ENCODE results near the gene SH3RF1.
A peak's percentile ranks its signal among the peaks of the same experiment; 100 is the strongest.
"Not testable (repeated sequence)": the region's sequence is repeated elsewhere in the genome, so short reads cannot be mapped to it uniquely, and the experiment has no call there.

SH3RF1 gene

GRCh38 chr4:169200361-169201030 lies 70.3 kb downstream of the SH3RF1 start:
- DNase-seq: no peak

DNA sequence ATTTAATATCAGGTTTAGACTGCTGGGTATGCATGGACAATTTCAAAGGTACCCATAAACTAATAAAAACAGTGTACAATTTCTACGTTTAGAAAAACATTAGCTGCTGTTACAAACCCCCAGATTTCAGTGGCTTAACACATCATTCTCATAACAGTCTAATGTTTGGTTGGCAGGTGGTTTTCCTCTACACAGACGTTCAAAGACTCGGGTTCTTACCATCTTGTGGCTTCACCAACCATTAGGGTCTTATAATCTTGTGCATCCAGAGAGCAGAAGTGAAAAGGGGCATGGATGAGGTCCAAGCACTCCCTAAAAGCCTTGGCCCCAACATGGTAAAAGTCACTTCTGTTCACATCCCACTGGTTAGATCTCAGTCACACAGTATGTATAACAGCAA lies 71.6 kb downstream of the SH3RF1 start:
- no peak for DNase-seq

- DNase-seq: no peak
Measured at GRCh38 chr4:169198167-169198566, 72.6 kb downstream of the SH3RF1 start.

- DNase-seq: not testable (repeated sequence)
Measured at GRCh38 chr4:169197206-169197605, 73.5 kb downstream of the SH3RF1 start.

DNA sequence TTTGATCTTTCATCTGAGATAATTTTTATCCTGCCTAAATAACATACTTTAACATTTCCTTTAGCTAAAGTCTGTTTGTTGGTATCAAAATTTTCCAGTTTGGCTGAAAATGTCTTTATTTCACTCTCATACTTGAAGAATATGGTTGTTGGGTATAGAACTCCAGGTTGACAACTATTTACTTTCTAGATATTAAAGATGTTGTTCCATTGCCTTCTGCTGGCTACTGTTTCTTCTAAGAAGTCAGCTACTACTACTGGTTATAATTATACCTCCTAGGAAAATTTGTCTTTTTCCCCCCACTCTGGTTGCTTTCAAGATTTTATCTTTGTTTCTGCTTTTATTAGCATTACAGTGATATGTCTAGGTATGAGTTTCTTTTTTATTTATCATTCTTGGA lies 75.7 kb downstream of the SH3RF1 start:
- DNase-seq: no peak

GRCh38 chr4:169189968-169190367 lies 80.8 kb downstream of the SH3RF1 start:
- not testable (repeated sequence) for DNase-seq

DNA sequence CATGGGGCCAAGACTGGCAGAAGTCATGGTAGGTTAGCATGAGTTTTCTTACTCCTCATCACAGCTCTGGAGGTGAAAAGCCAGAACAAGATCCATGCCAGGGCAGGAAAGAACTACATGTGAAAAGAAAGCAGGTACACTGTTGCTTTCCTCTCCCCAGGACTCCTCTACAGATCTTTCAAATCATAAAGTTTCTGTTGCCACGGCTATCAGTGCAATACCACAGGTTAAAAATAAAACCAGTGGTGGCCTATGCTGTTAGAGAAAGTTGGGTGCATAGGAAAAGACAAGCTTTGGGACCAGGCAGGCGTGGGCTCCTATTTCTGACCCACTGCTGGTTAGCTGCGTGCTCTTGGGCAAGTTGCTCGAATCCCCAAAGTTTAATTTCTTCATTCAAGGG lies 81.4 kb downstream of the SH3RF1 start:
- DNase-seq: no peak

- no peak for DNase-seq
Measured at GRCh38 chr4:169188204-169188603, 82.6 kb downstream of the SH3RF1 start.

GRCh38 chr4:169185133-169185956 lies 85.4 kb downstream of the SH3RF1 start:
- no peak for DNase-seq

GRCh38 chr4:169184686-169185085 lies 86.1 kb downstream of the SH3RF1 start:
- DNase-seq: no peak

DNA sequence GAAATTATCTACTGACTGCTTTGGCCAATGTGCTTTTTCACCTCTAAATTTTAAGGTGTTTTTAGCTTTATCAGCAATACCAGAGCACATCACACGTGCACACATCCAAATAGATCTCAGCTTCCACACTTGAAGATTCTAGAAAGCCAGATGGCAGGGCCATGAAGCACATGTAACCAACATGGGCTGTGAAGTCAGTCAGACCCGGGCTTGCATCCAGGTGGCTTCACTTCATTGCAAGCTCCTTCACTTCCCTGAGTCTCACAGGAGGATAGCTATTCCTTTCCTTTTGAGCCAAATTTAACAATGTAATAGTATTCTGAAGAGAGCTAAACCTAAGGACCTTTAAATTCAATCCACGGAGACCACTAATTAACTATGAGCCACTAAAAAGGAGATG lies 86.5 kb downstream of the SH3RF1 start:
- no peak for DNase-seq

DNA sequence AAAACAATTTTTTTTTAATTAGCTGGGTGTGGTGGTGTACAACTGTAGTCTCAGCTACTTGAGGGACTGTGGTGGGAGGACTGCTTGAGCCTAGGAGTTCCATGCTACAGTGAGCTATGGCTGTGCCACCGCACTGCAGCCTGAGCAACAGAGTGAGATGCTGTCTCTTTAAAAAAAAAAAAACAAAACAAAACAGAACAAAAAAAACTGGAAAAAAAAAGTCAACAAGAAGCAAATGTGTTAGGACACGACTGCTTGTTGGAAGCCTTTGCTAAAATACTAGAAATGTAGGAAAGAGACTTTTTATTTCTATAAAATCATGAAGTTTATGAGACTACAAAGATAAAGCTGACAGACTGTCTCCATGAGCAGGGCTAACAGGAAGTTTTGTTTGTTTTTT lies 87.2 kb downstream of the SH3RF1 start:
- no peak for DNase-seq

- DNase-seq: no peak
Measured at GRCh38 chr4:169179609-169180521, 90.9 kb downstream of the SH3RF1 start.

- DNase-seq: peak in 1 of 4 experiments; percentile 27
Measured at GRCh38 chr4:169178092-169178491, 92.7 kb downstream of the SH3RF1 start.

GRCh38 chr4:169175476-169175875 lies 95.3 kb downstream of the SH3RF1 start:
- DNase-seq: peak in 2 of 4 experiments; percentile 11 to 25

- DNase-seq: no peak
Measured at GRCh38 chr4:169175035-169175434, 95.7 kb downstream of the SH3RF1 start.

- peak in 1 of 4 experiments; percentile 23 for DNase-seq
Measured at GRCh38 chr4:169174247-169174646, 96.5 kb downstream of the SH3RF1 start.

- no peak for DNase-seq
Measured at GRCh38 chr4:169167957-169168858, 102.5 kb downstream of the SH3RF1 start.

GRCh38 chr4:169164669-169165415 lies 105.9 kb downstream of the SH3RF1 start:
- DNase-seq: no peak

DNA sequence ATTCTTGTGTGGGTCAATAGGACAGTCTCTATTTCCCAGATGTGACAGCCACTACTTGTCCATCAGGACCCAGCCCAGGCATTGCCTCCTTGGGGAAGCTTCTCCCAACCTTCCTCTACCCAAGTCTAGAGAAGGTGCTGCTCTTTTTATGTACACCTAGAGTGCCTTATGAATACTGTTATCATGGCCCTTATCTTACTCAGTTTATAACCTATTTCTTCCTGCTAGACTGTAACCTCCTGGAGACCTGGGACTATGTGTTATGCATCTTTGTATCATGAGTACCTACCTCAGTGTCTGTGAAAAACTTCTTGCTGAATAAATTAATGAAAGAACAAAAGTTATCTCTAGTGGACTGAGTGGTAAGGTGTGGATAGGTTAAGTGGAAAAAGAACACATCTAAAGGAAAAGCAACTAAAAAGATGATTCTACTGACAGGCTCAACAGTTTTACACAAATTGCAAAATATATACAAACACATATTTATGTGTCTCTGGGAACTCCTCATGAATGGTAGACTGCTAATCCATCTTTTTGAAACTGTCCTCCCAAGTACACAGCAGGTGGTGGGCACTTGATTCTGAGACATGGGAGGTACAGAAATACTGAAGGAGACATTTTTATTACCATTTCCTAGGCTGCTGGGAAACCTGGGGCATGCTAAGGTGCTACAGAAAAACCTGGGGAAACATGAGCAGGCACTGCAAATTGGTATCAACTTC lies 106.6 kb downstream of the SH3RF1 start:
- no peak for DNase-seq
